HepG2 (cell line): Measurements from ENCODE around the gene CFI. TPM values are rescaled to one million over a fixed set of nuclear protein-coding genes. Genes with fewer than 3 reads are reported as not detected.
A peak's percentile ranks its signal among the peaks of the same experiment; 100 is the strongest.

Experiments used
- ARID2 ChIP-seq: sonication (generic); formaldehyde crosslinking; IDR thresholded peaks from 2 replicates; pipeline ENCODE4 v1.8.1; 2022; ENCODE audit warnings: mild to moderate bottlenecking, missing genetic modification reagents, borderline replicate concordance
- ARNTL ChIP-seq: sonication (generic); formaldehyde crosslinking; IDR thresholded peaks from 2 replicates; pipeline ENCODE4 v1.4.0; 2020; ENCODE audit warnings: mild to moderate bottlenecking, missing genetic modification reagents
- CENPBD1 ChIP-seq: sonication (generic); formaldehyde crosslinking; IDR thresholded peaks from 2 replicates; pipeline ENCODE4 v1.8.0; 2022; ENCODE audit warnings: missing genetic modification reagents, low read depth, mild to moderate bottlenecking, borderline replicate concordance
- GMEB1 ChIP-seq: sonication (generic); formaldehyde crosslinking; IDR thresholded peaks from 2 replicates; pipeline ENCODE4 v1.5.1; 2020; ENCODE audit warnings: missing genetic modification reagents, mild to moderate bottlenecking, borderline replicate concordance
- HMGXB4 ChIP-seq, 2 experiments: sonication (generic) in 1 of 2; formaldehyde crosslinking in 1 of 2; IDR thresholded peaks; 2 replicates each; pipeline versions ENCODE4 v1.4.0 to v1.6.1; 2018 to 2020; ENCODE audit warnings: missing genetic modification reagents in 2 of 2, borderline replicate concordance in 1 of 2, low read depth in 1 of 2, mild to moderate bottlenecking in 1 of 2, missing biosample characterization in 1 of 2
- IRX3 ChIP-seq: sonication (generic); formaldehyde crosslinking; IDR thresholded peaks from 2 replicates; pipeline ENCODE4 v1.8.1; 2023; ENCODE audit warnings: mild to moderate bottlenecking, low read depth, missing genetic modification reagents, borderline replicate concordance
- KDM1A ChIP-seq: IDR thresholded peaks from 2 replicates; pipeline ENCODE4 v1.6.1; 2016; ENCODE audit warnings: missing compliant biosample characterization
- MATR3 ChIP-seq: sonication (generic); formaldehyde crosslinking; IDR thresholded peaks from 2 replicates; pipeline ENCODE4 v1.4.0; 2020; ENCODE audit warnings: missing genetic modification reagents
- MAX ChIP-seq: IDR thresholded peaks from 2 replicates; pipeline ENCODE4 v1.6.1; 2012; ENCODE audit warnings: inconsistent platforms
- MEIS2 ChIP-seq: sonication (generic); formaldehyde crosslinking; IDR thresholded peaks from 2 replicates; pipeline ENCODE4 v1.9.0; 2021; ENCODE audit warnings: mild to moderate bottlenecking, missing genetic modification reagents
- NR3C1 ChIP-seq: sonication (generic); formaldehyde crosslinking; IDR thresholded peaks from 2 replicates; pipeline ENCODE4 v1.4.0; 2020; ENCODE audit warnings: missing genetic modification reagents
- NRL ChIP-seq: sonication (generic); formaldehyde crosslinking; IDR thresholded peaks from 2 replicates; pipeline ENCODE4 v1.5.0; 2020; ENCODE audit warnings: missing genetic modification reagents, mild to moderate bottlenecking, moderate library complexity, borderline replicate concordance
- ONECUT2 ChIP-seq: sonication (generic); formaldehyde crosslinking; IDR thresholded peaks from 2 replicates; pipeline ENCODE4 v1.4.0; 2020; ENCODE audit warnings: missing genetic modification reagents
- TCF12 ChIP-seq, 2 experiments: fragments of 450-650 bp in 1 of 2; sonication (generic) in 1 of 2; formaldehyde crosslinking in 1 of 2; IDR thresholded peaks; 2 replicates each; pipeline versions ENCODE4 v1.6.1 to v1.8.0; 2017 to 2022; ENCODE audit warnings: antibody characterized with exemption in 1 of 2, mild to moderate bottlenecking in 1 of 2, missing genetic modification reagents in 1 of 2, moderate library complexity in 1 of 2
- XBP1 ChIP-seq: sonication (generic); formaldehyde crosslinking; IDR thresholded peaks from 2 replicates; pipeline ENCODE4 v1.5.0; 2020; ENCODE audit warnings: missing genetic modification reagents
- YY1 ChIP-seq: IDR thresholded peaks from 2 replicates; pipeline ENCODE4 v1.6.1; 2011; ENCODE audit warnings: low read length, low read depth, moderate library complexity, mild to moderate bottlenecking; ENCODE audit not compliant: insufficient read depth, insufficient replicate concordance
- ZC3H13 ChIP-seq: sonication (generic); formaldehyde crosslinking; IDR thresholded peaks from 2 replicates; pipeline ENCODE4 v1.8.1; 2023; ENCODE audit warnings: mild to moderate bottlenecking, missing genetic modification reagents, moderate library complexity
- ZNF136 ChIP-seq: sonication (generic); formaldehyde crosslinking; IDR thresholded peaks from 2 replicates; pipeline ENCODE4 v1.8.1; 2022; ENCODE audit warnings: low read depth, mild to moderate bottlenecking, moderate library complexity, missing genetic modification reagents
- ZNF235 ChIP-seq: sonication (generic); formaldehyde crosslinking; IDR thresholded peaks from 2 replicates; pipeline ENCODE4 v1.8.1; 2023; ENCODE audit warnings: mild to moderate bottlenecking, missing genetic modification reagents, borderline replicate concordance
- ZNF333 ChIP-seq: sonication (generic); formaldehyde crosslinking; IDR thresholded peaks from 2 replicates; pipeline ENCODE4 v1.4.0; 2020; ENCODE audit warnings: mild to moderate bottlenecking, missing genetic modification reagents, borderline replicate concordance
- ZNF670 ChIP-seq: sonication (generic); formaldehyde crosslinking; IDR thresholded peaks from 2 replicates; pipeline ENCODE4 v1.8.0; 2022; ENCODE audit warnings: mild to moderate bottlenecking, missing genetic modification reagents, borderline replicate concordance
- ZNF747 ChIP-seq: sonication (generic); formaldehyde crosslinking; IDR thresholded peaks from 2 replicates; pipeline ENCODE4 v1.8.1; 2023; ENCODE audit warnings: missing genetic modification reagents, mild to moderate bottlenecking, borderline replicate concordance
- ZNF776 ChIP-seq: sonication (generic); formaldehyde crosslinking; IDR thresholded peaks from 2 replicates; pipeline ENCODE4 v1.4.0; 2020; ENCODE audit warnings: mild to moderate bottlenecking, missing genetic modification reagents
- ZNF883 ChIP-seq: sonication (generic); formaldehyde crosslinking; IDR thresholded peaks from 2 replicates; pipeline ENCODE4 v1.5.1; 2020; ENCODE audit warnings: mild to moderate bottlenecking, missing genetic modification reagents; ENCODE audit errors: not compliant biosample characterization
- polyA plus RNA-seq, 8 experiments: library from polyadenylated mRNA; depleted of rRNA in 3 of 8; stranded (reverse) in 7 of 8; unstranded in 1 of 8; fragments of >200 nt; fragmentation: Illumina TruSeq in 4 of 8; extraction: Trizol in 4 of 8; gene quantifications; 2 replicates each; pipeline versions ENCODE4 v1.2.1 to v1.2.3, GENCODE V29; 2011 to 2016; ENCODE audit warnings: low read depth in 4 of 8, missing spikeins in 1 of 8, mixed read lengths in 1 of 8; ENCODE audit not compliant: insufficient read depth in 1 of 8
- total RNA-seq, 5 experiments: library from RNA; depleted of rRNA; stranded (reverse); fragments of >200 nt; fragmentation: Illumina TruSeq; extraction: Trizol; gene quantifications; 2 replicates each; pipeline ENCODE4 v1.2.3, GENCODE V29; 2016; ENCODE audit warnings: low read depth in 1 of 5

Gene CFI
- total and polyA plus RNA-seq, 2 of the 13 experiments (the other 11 are each of a cell fraction or from before 2014, with no cell fraction given): 284 to 337 TPM

GRCh38 chr4:109729718-109730618 lies 71.8 kb downstream of the CFI start, which contains the start of gene PLA2G12A (continued):
- TF ChIP-seq ZNF136 (no peak), ZC3H13 (CRISPR knock-in tag) (peak; percentile 90), ONECUT2 (CRISPR knock-in tag) (no peak), HMGXB4 (CRISPR knock-in tag; IDR thresholded peaks at IDR 0.05; ENCODE audit: borderline replicate concordance in 1 of 2, low read depth in 1 of 2) (peak; percentile 44 to 83; a peak in 3 of 4 replicates), ZNF235 (CRISPR knock-in tag) (0 out of 2 replicates have a peak, but pooled peaks have one; percentile 54), ZNF776 (peak; percentile 73; the same call in 1 of the 2 replicates), ZNF670 (CRISPR knock-in tag) (peak; percentile 48; the same call in 1 of the 2 replicates), ARID2 (CRISPR knock-in tag) (peak; percentile 71; the same call in 1 of the 2 replicates), ZNF883 (peak; percentile 41), ARNTL (CRISPR knock-in tag) (no peak), XBP1 (no peak), CENPBD1 (CRISPR knock-in tag) (no peak), MATR3 (CRISPR knock-in tag) (no peak), KDM1A (no peak), MAX (peak; percentile 86), NR3C1 (CRISPR knock-in tag) (no peak), ZNF333 (CRISPR knock-in tag) (0 out of 2 replicates have a peak, but pooled peaks have one; percentile 52), NRL (peak; percentile 51; the same call in 1 of the 2 replicates), IRX3 (CRISPR knock-in tag) (peak; percentile 60; the same call in 1 of the 2 replicates), GMEB1 (CRISPR knock-in tag) (peak; percentile 91), YY1 (peak; percentile 62), ZNF747 (no peak), TCF12 (IDR thresholded peaks at IDR 0.05) (no peak), TCF12 (CRISPR knock-in tag; IDR thresholded peaks at IDR 0.05) (0 out of 2 replicates have a peak, but pooled peaks have one; percentile 53), MEIS2 (CRISPR knock-in tag) (peak; percentile 35; the same call in 1 of the 2 replicates)
